Erythroblast (primary cell): Measurements from ENCODE around the gene RAB39B.

Source experiments
- GATA1 ChIP-seq: IDR thresholded peaks from 2 replicates; pipeline ENCODE4 v1.6.1; 2011; ENCODE audit warnings: low read depth, mild to moderate bottlenecking, control low read depth, low read length, moderate library complexity
- POLR2A ChIP-seq: IDR thresholded peaks from 2 replicates; pipeline ENCODE4 v1.6.1; 2011; ENCODE audit warnings: mild to moderate bottlenecking, low read length

DNA sequence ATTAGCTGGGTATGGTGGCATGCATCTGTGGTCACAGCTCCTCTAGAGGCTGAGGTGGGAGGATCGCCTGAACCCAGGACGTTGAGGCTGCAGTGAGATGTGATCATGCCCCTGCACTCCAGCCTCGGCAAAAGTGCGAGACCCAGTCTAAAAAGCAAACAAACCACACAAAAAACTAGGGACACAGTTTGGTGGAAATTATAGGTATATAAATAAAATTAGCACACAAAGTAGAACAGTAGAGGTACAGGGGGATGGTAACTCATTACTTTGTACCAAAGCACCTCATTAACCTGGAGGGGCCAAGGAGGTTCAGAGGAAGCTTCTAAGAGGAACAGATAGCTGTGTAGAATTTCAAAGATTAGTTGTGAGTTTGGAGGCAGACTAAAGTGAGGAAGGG lies 42.9 kb downstream of the RAB39B start:
- TF ChIP-seq POLR2A (no peak), GATA1 (no peak)
